GM12892 (cell line): ENCODE results near the gene KRTAP5-9.

ENCODE experiments used
- POLR2A ChIP-seq: IDR thresholded peaks from 2 replicates; pipeline ENCODE4 v1.6.1; 2011; ENCODE audit warnings: low read depth, low read length, control low read depth
- POLR2AphosphoS5 ChIP-seq: IDR thresholded peaks from 2 replicates; pipeline ENCODE4 v1.6.1; 2011; ENCODE audit warnings: low read depth, low read length, control low read depth

DNA sequence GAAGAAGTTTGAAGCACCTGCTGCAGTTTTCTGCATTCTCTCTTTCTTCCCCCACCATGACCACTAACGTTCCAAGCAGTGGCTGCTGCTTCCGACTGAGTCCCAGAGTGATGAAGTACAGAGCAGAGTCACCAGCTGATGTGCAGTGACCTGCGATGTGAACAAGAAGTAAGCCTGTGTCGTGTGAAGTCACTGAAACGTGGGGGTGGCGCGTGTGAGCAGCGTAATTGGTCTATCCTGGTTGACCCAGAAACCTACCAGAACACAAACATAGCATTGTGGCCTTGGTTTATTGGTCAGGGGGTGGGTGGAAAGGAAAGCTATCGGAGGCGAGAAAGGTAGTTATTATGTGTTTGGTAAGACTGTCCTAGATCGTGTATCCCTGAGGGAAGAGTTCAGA is 17.6 kb upstream of the KRTAP5-9 start:
- no peak for TF ChIP-seq POLR2A
- no peak for TF ChIP-seq POLR2AphosphoS5
